MCF 10A (cell line): ENCODE data around the gene DNASE1. TPM values are rescaled to one million over a fixed set of nuclear protein-coding genes. Genes with fewer than 3 reads are reported as not detected.

ENCODE experiments used
- BruUV-seq: library from RNA; stranded (reverse); fragments of 400-500 nt; replicated peaks from 2 replicates; lab custom pipeline; 2021; lab: Mats Ljungman, UMichigan
- CTCF ChIA-PET: fragments of 300-600 bp; sonication (Branson Sonifier 250); formaldehyde crosslinking; extraction: SDS; loops from one replicate; lab custom pipeline; 2021; ENCODE audit warnings: antibody characterized with exemption, inconsistent platforms; lab: Yijun Ruan, JAX
- POLR2A ChIA-PET: fragments of 300-600, 350-650 bp; sonication (Branson Sonifier 250); formaldehyde crosslinking; extraction: SDS; loops from one replicate; lab custom pipeline; 2020; ENCODE audit warnings: antibody characterized with exemption, inconsistent platforms; lab: Yijun Ruan, JAX
- DNase-seq: peaks from one replicate; pipeline ENCODE4 v3.0.0-alpha.2; 2018; ENCODE audit not compliant: unreplicated experiment
- H3K27ac Mint-ChIP-seq: one replicate; pipeline ENCODE4 v1.8.0; 2022; ENCODE audit warnings: mild to moderate bottlenecking, low read depth, mixed read lengths; ENCODE audit not compliant: unreplicated experiment
- H3K27me3 Mint-ChIP-seq: one replicate; pipeline ENCODE4 v1.8.0; 2022; ENCODE audit warnings: mixed read lengths; ENCODE audit not compliant: insufficient read depth, unreplicated experiment
- H3K36me3 Mint-ChIP-seq: one replicate; pipeline ENCODE4 v1.8.0; 2022; ENCODE audit warnings: mild to moderate bottlenecking, moderate library complexity, mixed read lengths; ENCODE audit not compliant: insufficient read depth, unreplicated experiment
- H3K4me1 Mint-ChIP-seq: one replicate; pipeline ENCODE4 v1.8.0; 2022; ENCODE audit warnings: mixed read lengths; ENCODE audit not compliant: insufficient read depth, unreplicated experiment
- H3K4me3 Mint-ChIP-seq: one replicate; pipeline ENCODE4 v1.8.0; 2022; ENCODE audit warnings: mild to moderate bottlenecking, moderate library complexity, mixed read lengths; ENCODE audit not compliant: unreplicated experiment
- H3K9me3 Mint-ChIP-seq: one replicate; pipeline ENCODE4 v1.8.0; 2022; ENCODE audit warnings: mixed read lengths; ENCODE audit not compliant: unreplicated experiment
- intact Hi-C: fragments of 100-400 bp; cut with micrococcal nuclease; formaldehyde crosslinking; loops from 2 replicates; pipeline ENCODE4 v1.14.1; 2022
- total RNA-seq: library from RNA; stranded (reverse); gene quantifications from 2 replicates; pipeline ENCODE4 v1.2.3, GENCODE V29; 2022
- TF ChIP-seq, protein P1 (sequence below): fragments of 200-600 bp; IDR thresholded peaks from one replicate; pipeline ENCODE4 v1.8.0; 2022; ENCODE audit warnings: antibody characterized with exemption, mild to moderate bottlenecking; ENCODE audit not compliant: unreplicated experiment

The DNASE1 gene
- total RNA-seq, 1 experiment from 2014 or later: 11.4 TPM

DNA sequence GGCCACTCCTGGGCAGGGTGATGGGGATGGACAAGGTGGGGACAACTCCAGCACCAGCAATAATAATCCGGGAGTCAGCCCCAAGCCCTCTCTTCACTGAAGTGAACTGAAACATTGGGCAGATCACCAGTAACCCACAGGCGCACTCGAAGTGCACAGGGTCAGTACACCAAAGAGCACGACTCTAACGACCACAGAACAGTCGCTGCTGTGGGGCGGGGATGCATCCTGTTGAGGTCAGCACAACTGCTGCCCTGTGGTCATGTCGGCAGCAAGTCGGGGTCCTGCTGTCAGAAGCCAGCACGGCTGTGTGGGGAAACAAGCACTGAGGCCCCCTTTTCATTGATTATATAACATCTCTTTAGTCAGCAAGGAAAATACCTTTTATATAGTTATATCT, 14.6 kb downstream of the DNASE1 start:
- TF ChIP-seq, protein P1, sequence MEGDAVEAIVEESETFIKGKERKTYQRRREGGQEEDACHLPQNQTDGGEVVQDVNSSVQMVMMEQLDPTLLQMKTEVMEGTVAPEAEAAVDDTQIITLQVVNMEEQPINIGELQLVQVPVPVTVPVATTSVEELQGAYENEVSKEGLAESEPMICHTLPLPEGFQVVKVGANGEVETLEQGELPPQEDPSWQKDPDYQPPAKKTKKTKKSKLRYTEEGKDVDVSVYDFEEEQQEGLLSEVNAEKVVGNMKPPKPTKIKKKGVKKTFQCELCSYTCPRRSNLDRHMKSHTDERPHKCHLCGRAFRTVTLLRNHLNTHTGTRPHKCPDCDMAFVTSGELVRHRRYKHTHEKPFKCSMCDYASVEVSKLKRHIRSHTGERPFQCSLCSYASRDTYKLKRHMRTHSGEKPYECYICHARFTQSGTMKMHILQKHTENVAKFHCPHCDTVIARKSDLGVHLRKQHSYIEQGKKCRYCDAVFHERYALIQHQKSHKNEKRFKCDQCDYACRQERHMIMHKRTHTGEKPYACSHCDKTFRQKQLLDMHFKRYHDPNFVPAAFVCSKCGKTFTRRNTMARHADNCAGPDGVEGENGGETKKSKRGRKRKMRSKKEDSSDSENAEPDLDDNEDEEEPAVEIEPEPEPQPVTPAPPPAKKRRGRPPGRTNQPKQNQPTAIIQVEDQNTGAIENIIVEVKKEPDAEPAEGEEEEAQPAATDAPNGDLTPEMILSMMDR: no peak
- Mint-ChIP-seq H3K9me3 (no peaks in the 10 kb centered on the region), H3K27ac (no peak overlapping the region), H3K27me3 (no peaks in the 10 kb centered on the region), H3K4me1 (no peaks in the 10 kb centered on the region), H3K4me3 (no peak overlapping the region), H3K36me3 (peaks cover 76% of the 10 kb centered on the region)
- DNase-seq: no peak
- intact Hi-C loops: no loop called here
- BruUV-seq: no TSS peak
- ChIA-PET CTCF (interaction anchor here (0.6 kb wide), 2 partner anchors 14 to 138 kb away, joined by 4 read pairs; no protein-coding TSS in a partner anchor), POLR2A (interaction anchor here (0.6 kb wide), 1 partner anchor 9 kb away, joined by 3 read pairs; no protein-coding TSS in a partner anchor)

DNA sequence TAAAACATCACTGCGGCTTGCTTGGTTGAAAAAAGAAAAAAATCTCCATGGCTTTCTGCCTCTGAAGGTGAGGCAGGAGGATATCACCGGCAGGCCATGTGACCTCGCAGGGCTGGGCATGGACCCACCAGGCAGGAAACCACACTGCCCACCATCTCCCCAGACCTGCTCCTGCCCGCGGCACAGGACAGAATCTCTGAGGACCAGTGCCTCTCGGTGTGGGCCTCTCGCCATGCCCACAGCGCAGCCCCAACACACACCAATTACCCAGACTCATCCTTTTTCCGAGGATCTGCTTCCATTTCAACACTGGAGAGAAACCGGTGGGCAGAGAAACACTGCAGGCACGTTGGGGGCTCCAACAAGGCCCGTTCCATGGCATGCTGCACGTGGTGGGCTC, 16.2 kb downstream of the DNASE1 start:
- TF ChIP-seq, protein P1: no peak
- ChIA-PET POLR2A (no interaction called here), CTCF (no interaction called here)
- Mint-ChIP-seq H3K36me3 (peaks cover 71% of the 10 kb centered on the region), H3K27ac (no peak overlapping the region), H3K4me3 (no peak overlapping the region), H3K27me3 (no peaks in the 10 kb centered on the region), H3K4me1 (no peaks in the 10 kb centered on the region), H3K9me3 (no peaks in the 10 kb centered on the region)
- BruUV-seq: no TSS peak
- DNase-seq: no peak
- intact Hi-C loops: no loop called here

DNA sequence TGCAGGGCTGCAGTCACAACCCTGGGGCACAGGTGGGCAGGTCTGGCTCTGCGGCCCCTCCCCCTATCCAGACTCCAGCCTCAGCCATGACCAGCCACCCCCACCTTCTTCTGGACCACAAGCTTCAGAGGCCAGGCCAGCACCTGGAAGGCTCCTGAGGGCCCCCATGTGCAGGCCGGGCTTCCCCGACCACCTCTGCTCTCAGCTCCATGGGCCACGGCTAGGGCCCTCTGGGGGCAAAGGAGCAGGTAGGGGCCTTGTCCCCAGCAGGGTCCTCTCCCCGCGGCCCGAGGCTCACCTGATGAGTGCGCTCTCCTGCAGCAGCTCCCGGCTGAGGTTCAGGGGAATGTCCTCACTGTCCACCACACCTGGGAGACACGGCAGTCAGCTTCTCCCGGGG, 16.9 kb downstream of the DNASE1 start:
- no peaks in the 10 kb centered on the region for H3K9me3 Mint-ChIP-seq
- H3K4me1 Mint-ChIP-seq: no peaks in the 10 kb centered on the region
- peaks cover 69% of the 10 kb centered on the region for H3K36me3 Mint-ChIP-seq
- H3K4me3 Mint-ChIP-seq: no peak overlapping the region
- no peak overlapping the region for H3K27ac Mint-ChIP-seq
- no peak for DNase-seq
- CTCF ChIA-PET: interaction anchor here (0.6 kb wide), 1 partner anchor 88 kb away, joined by 3 read pairs; no protein-coding TSS in a partner anchor
- intact Hi-C loops: no loop called here
- no peaks in the 10 kb centered on the region for H3K27me3 Mint-ChIP-seq
- POLR2A ChIA-PET: no interaction called here
- BruUV-seq: no TSS peak
- TF ChIP-seq, protein P1: no peak

DNA sequence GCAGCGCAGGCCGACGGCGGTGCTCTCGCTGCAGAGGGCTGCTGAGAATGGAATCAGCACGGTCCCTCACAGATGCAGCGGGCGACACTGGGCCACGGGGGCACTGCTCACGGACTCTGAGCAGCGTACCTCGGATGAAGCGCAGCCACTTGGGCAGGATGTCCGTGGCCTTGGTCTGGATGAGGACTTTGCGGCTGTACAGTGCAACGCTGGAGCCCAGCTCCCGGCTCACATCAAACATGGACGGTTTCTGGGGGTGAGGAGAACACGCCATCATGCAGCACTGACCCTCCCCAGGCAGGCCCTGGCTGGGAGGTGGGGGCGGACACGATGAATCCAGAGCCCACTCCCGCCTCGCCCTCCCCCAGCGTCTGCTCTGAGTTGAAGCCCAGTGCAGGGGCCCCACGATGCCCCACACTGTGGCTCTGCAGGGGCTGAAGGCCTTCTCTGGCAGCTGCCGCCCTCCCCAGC, 18.1 kb downstream of the DNASE1 start:
- BruUV-seq: no TSS peak
- H3K36me3 Mint-ChIP-seq: peaks cover 63% of the 10 kb centered on the region
- intact Hi-C loops: no loop called here
- ChIA-PET POLR2A (no interaction called here), CTCF (interaction anchor here (0.6 kb wide), 1 partner anchor 42 kb away, joined by 3 read pairs; no protein-coding TSS in a partner anchor)
- H3K4me1 Mint-ChIP-seq: no peaks in the 10 kb centered on the region
- H3K27ac Mint-ChIP-seq: no peak overlapping the region
- no peak overlapping the region for H3K4me3 Mint-ChIP-seq
- no peaks in the 10 kb centered on the region for H3K9me3 Mint-ChIP-seq
- TF ChIP-seq, protein P1: no peak
- no peaks in the 10 kb centered on the region for H3K27me3 Mint-ChIP-seq
- no peak for DNase-seq
